Loucy (cell line): ENCODE results near the gene KLK12.

Experiments used
- H2AFZ ChIP-seq: fragments of 200-600 bp; sonication (generic); 2 replicates; pipeline ENCODE4 v1.6.0; 2016; ENCODE audit warnings: antibody characterized with exemption, mild to moderate bottlenecking, low read length, moderate library complexity
- H3F3A ChIP-seq: fragments of 200-600 bp; 2 replicates; pipeline ENCODE4 v1.6.0; 2016; ENCODE audit warnings: antibody characterized with exemption, low read depth, mild to moderate bottlenecking
- H3K27me3 ChIP-seq: fragments of 200-600 bp; sonication (generic); 2 replicates; pipeline ENCODE4 v1.6.1; 2014; ENCODE audit warnings: low read length, mild to moderate bottlenecking; ENCODE audit not compliant: insufficient read depth, poor library complexity, severe bottlenecking
- H3K36me3 ChIP-seq: fragments of 200-600 bp; sonication (generic); 2 replicates; pipeline ENCODE4 v1.6.1; 2016; ENCODE audit warnings: low read length; ENCODE audit not compliant: insufficient read depth
- H3K4me1 ChIP-seq: fragments of 200-600 bp; sonication (generic); 2 replicates; pipeline ENCODE4 v1.5.1; 2014; ENCODE audit warnings: low read length, mild to moderate bottlenecking; ENCODE audit not compliant: insufficient read depth, poor library complexity, severe bottlenecking
- H3K4me2 ChIP-seq: fragments of 200-600 bp; sonication (generic); 2 replicates; pipeline ENCODE4 v1.6.0; 2014; ENCODE audit warnings: antibody characterized with exemption, low read length, low read depth, mild to moderate bottlenecking; ENCODE audit not compliant: poor library complexity, severe bottlenecking
- H3K4me3 ChIP-seq: fragments of 200-600 bp; sonication (generic); 2 replicates; pipeline ENCODE4 v1.5.1; 2014; ENCODE audit warnings: low read length, mild to moderate bottlenecking, mixed read lengths; ENCODE audit not compliant: poor library complexity, severe bottlenecking
- H3K79me2 ChIP-seq: fragments of 200-600 bp; sonication (generic); 2 replicates; pipeline ENCODE4 v1.6.1; 2014; ENCODE audit warnings: low read length; ENCODE audit not compliant: insufficient read depth
- H3K9ac ChIP-seq: fragments of 200-600 bp; sonication (generic); 2 replicates; pipeline ENCODE4 v1.6.0; 2014; ENCODE audit warnings: mild to moderate bottlenecking, low read depth, low read length, moderate library complexity; ENCODE audit not compliant: poor library complexity, severe bottlenecking
- H3K9me2 ChIP-seq: fragments of 200-600 bp; sonication (generic); replicated peaks from 2 replicates; pipeline ENCODE4 v1.6.1; 2016; ENCODE audit warnings: low read depth, low read length, mixed read lengths
- H3K9me3 ChIP-seq: fragments of 200-600 bp; sonication (generic); 2 replicates; pipeline ENCODE4 v1.6.1; 2014; ENCODE audit warnings: mild to moderate bottlenecking, antibody characterized with exemption, low read length, low read depth; ENCODE audit not compliant: insufficient read depth
- H4K20me1 ChIP-seq: fragments of 200-600 bp; sonication (generic); 2 replicates; pipeline ENCODE4 v1.6.0; 2014; ENCODE audit warnings: antibody characterized with exemption, low read length, mild to moderate bottlenecking; ENCODE audit not compliant: insufficient read depth, poor library complexity, severe bottlenecking
- EZH2phosphoT487 ChIP-seq: fragments of 200-600 bp; IDR thresholded peaks from 2 replicates; pipeline ENCODE4 v1.6.1; 2018; ENCODE audit warnings: antibody characterized with exemption, mild to moderate bottlenecking, moderate library complexity, borderline replicate concordance
- TF ChIP-seq, protein P1 (sequence below): fragments of 200-600 bp; sonication (generic); conservative IDR thresholded peaks from 2 replicates; pipeline ENCODE4 v1.5.1; 2014; ENCODE audit warnings: mild to moderate bottlenecking, antibody characterized with exemption, low read length

Gene KLK12

DNA sequence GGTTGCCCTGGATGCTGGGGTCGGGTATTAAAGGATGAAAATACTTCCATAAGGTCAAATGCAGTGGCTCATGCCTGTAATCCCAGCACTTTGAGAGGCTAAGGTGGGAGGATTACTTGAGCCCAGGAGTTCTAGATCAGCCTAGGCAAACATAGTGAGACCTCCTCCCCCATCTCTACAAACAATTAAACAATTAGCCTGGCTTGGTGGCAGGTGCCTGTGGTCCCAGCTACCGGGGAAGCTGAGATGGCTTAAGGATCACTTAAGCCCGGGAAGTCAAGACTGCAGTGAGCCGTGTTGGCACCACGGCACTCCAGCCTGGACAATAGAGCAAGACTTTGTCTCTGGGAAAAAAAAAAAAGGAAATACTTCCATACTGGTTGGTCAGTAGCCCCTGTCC, 9.9 kb downstream of the KLK12 start:
- Histone ChIP-seq H3K27me3 (no peaks in the 10 kb centered on the region), H3K4me2 (no peak overlapping the region), H4K20me1 (no peaks in the 10 kb centered on the region), H3F3A (no peaks in the 10 kb centered on the region), H3K79me2 (no peaks in the 10 kb centered on the region), H3K9ac (no peak overlapping the region), H2AFZ (no peak overlapping the region), H3K36me3 (no peaks in the 10 kb centered on the region), H3K9me3 (no peaks in the 10 kb centered on the region), H3K4me1 (no peaks in the 10 kb centered on the region), H3K4me3 (no peak overlapping the region), H3K9me2 (no peaks in the 10 kb centered on the region)
- no peak for TF ChIP-seq EZH2phosphoT487
- TF ChIP-seq, protein P1, sequence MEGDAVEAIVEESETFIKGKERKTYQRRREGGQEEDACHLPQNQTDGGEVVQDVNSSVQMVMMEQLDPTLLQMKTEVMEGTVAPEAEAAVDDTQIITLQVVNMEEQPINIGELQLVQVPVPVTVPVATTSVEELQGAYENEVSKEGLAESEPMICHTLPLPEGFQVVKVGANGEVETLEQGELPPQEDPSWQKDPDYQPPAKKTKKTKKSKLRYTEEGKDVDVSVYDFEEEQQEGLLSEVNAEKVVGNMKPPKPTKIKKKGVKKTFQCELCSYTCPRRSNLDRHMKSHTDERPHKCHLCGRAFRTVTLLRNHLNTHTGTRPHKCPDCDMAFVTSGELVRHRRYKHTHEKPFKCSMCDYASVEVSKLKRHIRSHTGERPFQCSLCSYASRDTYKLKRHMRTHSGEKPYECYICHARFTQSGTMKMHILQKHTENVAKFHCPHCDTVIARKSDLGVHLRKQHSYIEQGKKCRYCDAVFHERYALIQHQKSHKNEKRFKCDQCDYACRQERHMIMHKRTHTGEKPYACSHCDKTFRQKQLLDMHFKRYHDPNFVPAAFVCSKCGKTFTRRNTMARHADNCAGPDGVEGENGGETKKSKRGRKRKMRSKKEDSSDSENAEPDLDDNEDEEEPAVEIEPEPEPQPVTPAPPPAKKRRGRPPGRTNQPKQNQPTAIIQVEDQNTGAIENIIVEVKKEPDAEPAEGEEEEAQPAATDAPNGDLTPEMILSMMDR, result no peak

DNA sequence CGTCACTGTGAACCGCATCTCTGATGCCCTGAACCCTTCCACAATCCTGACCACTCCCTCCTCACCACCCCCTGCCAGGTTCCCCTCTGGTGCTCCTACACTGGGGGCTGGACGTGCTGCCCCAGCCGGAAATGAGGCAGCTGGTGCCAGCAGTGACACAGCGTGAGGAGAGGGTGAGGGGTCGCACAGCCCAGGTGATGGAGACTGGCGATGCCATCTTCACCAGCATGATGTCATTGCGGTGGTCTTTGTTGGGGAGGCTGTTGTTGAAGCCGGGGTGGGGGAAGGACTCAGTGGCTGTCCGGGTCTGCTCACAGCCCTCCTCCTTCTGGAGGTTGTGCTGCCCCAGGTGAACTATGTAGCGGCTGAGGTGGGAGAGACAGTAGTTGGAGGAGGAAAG, 10.9 kb downstream of the KLK12 start:
- no peaks in the 10 kb centered on the region for H4K20me1 ChIP-seq
- no peak overlapping the region for H3K4me3 ChIP-seq
- no peaks in the 10 kb centered on the region for H3K36me3 ChIP-seq
- H2AFZ ChIP-seq, result no peak overlapping the region
- no peaks in the 10 kb centered on the region for H3F3A ChIP-seq
- H3K9me2 ChIP-seq, result no peaks in the 10 kb centered on the region
- H3K79me2 ChIP-seq, result no peaks in the 10 kb centered on the region
- no peaks in the 10 kb centered on the region for H3K27me3 ChIP-seq
- no peak overlapping the region for H3K9ac ChIP-seq
- H3K9me3 ChIP-seq, result no peaks in the 10 kb centered on the region
- no peak overlapping the region for H3K4me2 ChIP-seq
- no peaks in the 10 kb centered on the region for H3K4me1 ChIP-seq
- no peak for TF ChIP-seq EZH2phosphoT487
- TF ChIP-seq, protein P1, result no peak

DNA sequence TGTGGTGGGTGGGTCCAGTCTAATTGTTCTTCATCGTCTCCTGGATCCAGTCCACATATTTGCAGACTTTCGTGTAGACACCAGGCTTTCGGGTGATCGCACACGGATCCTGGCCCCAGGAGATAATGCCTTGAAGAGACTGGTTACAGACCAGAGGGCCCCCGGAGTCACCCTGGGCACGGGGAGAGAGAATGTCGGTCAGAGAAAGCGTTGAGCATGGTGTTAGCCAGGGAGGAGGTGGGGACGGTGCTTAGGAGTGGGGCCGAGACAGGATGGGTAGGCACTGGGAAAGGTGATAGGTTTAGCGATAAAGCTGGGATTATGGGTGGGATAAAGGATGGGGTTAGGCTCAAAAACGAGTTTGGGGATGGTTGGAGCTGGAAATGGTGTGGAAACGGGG, 12.3 kb downstream of the KLK12 start:
- Histone ChIP-seq H3K4me2 (no peak overlapping the region), H3K27me3 (no peaks in the 10 kb centered on the region), H4K20me1 (no peaks in the 10 kb centered on the region), H3K79me2 (no peaks in the 10 kb centered on the region), H3K36me3 (no peaks in the 10 kb centered on the region), H3K9ac (no peak overlapping the region), H2AFZ (no peak overlapping the region), H3K4me3 (no peak overlapping the region), H3K9me3 (no peaks in the 10 kb centered on the region), H3K9me2 (no peaks in the 10 kb centered on the region), H3F3A (no peaks in the 10 kb centered on the region), H3K4me1 (no peaks in the 10 kb centered on the region)
- TF ChIP-seq EZH2phosphoT487, result no peak
- TF ChIP-seq, protein P1, result no peak
